K562 (cell line): ENCODE measurements around the gene FAM149B1. TPM values are rescaled to one million over a fixed set of nuclear protein-coding genes. Genes with fewer than 3 reads are reported as not detected.

Experiments
- ARHGAP35 ChIP-seq: fragments of 450-650 bp; IDR thresholded peaks from 2 replicates; pipeline ENCODE4 v1.6.1; 2018; ENCODE audit not compliant: partially characterized antibody
- ATF1 ChIP-seq, 2 experiments: fragments of 450-650 bp in 1 of 2; IDR thresholded peaks; 2 replicates each; pipeline ENCODE4 v1.6.1; 2016; ENCODE audit warnings: missing compliant biosample characterization in 1 of 2, missing genetic modification characterization in 1 of 2
- BMI1 ChIP-seq: fragments of 150-350 bp; IDR thresholded peaks from 2 replicates; pipeline ENCODE4 v1.6.1; 2014; ENCODE audit warnings: low read length
- CREBBP ChIP-seq: IDR thresholded peaks from one replicate; pipeline ENCODE4 v1.6.1; 2012; ENCODE audit warnings: low read depth, mild to moderate bottlenecking, control low read depth, inconsistent platforms, low read length
- DACH1 ChIP-seq: fragments of 450-650 bp; IDR thresholded peaks from 2 replicates; pipeline ENCODE4 v1.6.1; 2018; ENCODE audit not compliant: partially characterized antibody
- MCM3 ChIP-seq: fragments of 450-650 bp; IDR thresholded peaks from 2 replicates; pipeline ENCODE4 v1.6.1; 2016
- NFE2 ChIP-seq: IDR thresholded peaks from 2 replicates; pipeline ENCODE4 v1.6.1; 2014; ENCODE audit warnings: antibody characterized with exemption, low read depth
- POLR2H ChIP-seq: IDR thresholded peaks from 2 replicates; pipeline ENCODE4 v1.6.1; 2016; ENCODE audit warnings: missing genetic modification characterization, low read depth, mild to moderate bottlenecking, control low read depth, missing compliant biosample characterization, moderate library complexity
- PRPF4 ChIP-seq: fragments of 200-400 bp; formaldehyde crosslinking; IDR thresholded peaks from one replicate; pipeline ENCODE4 v1.6.1; 2017; ENCODE audit warnings: low read length, low read depth, mild to moderate bottlenecking; ENCODE audit not compliant: insufficient read depth, poor library complexity, severe bottlenecking
- RBM22 ChIP-seq: fragments of 200-400 bp; formaldehyde crosslinking; IDR thresholded peaks from 2 replicates; pipeline ENCODE4 v1.6.1; 2018; ENCODE audit warnings: low read length, low read depth; ENCODE audit not compliant: poor library complexity, severe bottlenecking
- SUPT5H ChIP-seq: fragments of 450-650 bp; IDR thresholded peaks from 2 replicates; pipeline ENCODE4 v1.6.1; 2016
- TEAD2 ChIP-seq: fragments of 450-650 bp; IDR thresholded peaks from 2 replicates; pipeline ENCODE4 v1.6.1; 2016; ENCODE audit warnings: missing genetic modification characterization, control low read depth, missing compliant biosample characterization
- U2AF1 ChIP-seq: fragments of 200-400 bp; formaldehyde crosslinking; optimal IDR thresholded peaks from 2 replicates; pipeline ENCODE3; 2017; ENCODE audit warnings: mild to moderate bottlenecking, low read depth, low read length, moderate library complexity
- ZC3H11A ChIP-seq: IDR thresholded peaks from 2 replicates; pipeline ENCODE4 v1.6.1; 2012; ENCODE audit warnings: low read depth, low read length, improper control_type of control experiment
- ZNF146 ChIP-seq: IDR thresholded peaks from one replicate; pipeline ENCODE4 v1.6.1; 2018; ENCODE audit warnings: missing compliant biosample characterization; ENCODE audit not compliant: unreplicated experiment
- ZNF175 ChIP-seq: fragments of 200-800 bp; sonication (Bioruptor generic); IDR thresholded peaks from 2 replicates; pipeline ENCODE4 v1.6.1; 2016; ENCODE audit warnings: low read depth, mild to moderate bottlenecking, missing genetic modification characterization, missing compliant biosample characterization
- ZNF77 ChIP-seq: fragments of 250-450 bp; sonication (Bioruptor Pico); IDR thresholded peaks from 2 replicates; pipeline ENCODE4 v1.5.0; 2020
- polyA plus RNA-seq, 8 experiments: library from polyadenylated mRNA; depleted of rRNA in 4 of 8; stranded (reverse) in 5 of 8; unstranded in 3 of 8; fragments of >200 nt; fragmentation: Nextera tagmentation in 2 of 8; fragmentation: Illumina TruSeq in 1 of 8; extraction: Ambion mirVana in 2 of 8; extraction: Trizol in 1 of 8; gene quantifications; 2 replicates each; pipeline versions ENCODE4 v1.2.1 to v1.2.3, GENCODE V29; 2011 to 2014; ENCODE audit warnings: inconsistent platforms in 1 of 8, missing spikeins in 1 of 8
- total RNA-seq, 7 experiments: library from RNA; depleted of rRNA in 6 of 7; stranded (reverse); fragments of >200 nt in 6 of 7; fragmentation: Illumina TruSeq in 2 of 7; extraction: Trizol in 2 of 7; gene quantifications; 2 replicates each; pipeline versions ENCODE4 v1.2.1 to v1.2.3, GENCODE V29; 2011 to 2021; ENCODE audit warnings: low replicate concordance in 1 of 7
- TF ChIP-seq, protein P1 (sequence below): fragments of 450-650 bp; IDR thresholded peaks from 2 replicates; pipeline ENCODE4 v1.6.1; 2016
- TF ChIP-seq, protein P2 (sequence below): fragments of 250-450 bp; sonication (Bioruptor Pico); IDR thresholded peaks from 2 replicates; pipeline ENCODE4 v1.9.0; 2021; ENCODE audit warnings: mild to moderate bottlenecking, inconsistent platforms
- TF ChIP-seq, protein P3 (sequence below), 2 experiments: fragments of 450-650 bp in 1 of 2; IDR thresholded peaks; 2 replicates each; pipeline ENCODE4 v1.6.1; 2011 to 2017; ENCODE audit warnings: low read depth in 2 of 2, antibody characterized with exemption in 1 of 2, borderline replicate concordance in 1 of 2, low read length in 1 of 2, mild to moderate bottlenecking in 1 of 2, mixed read lengths in 1 of 2; ENCODE audit not compliant: control insufficient read depth in 1 of 2
- TF ChIP-seq, protein P4 (sequence below): sonication (generic); formaldehyde crosslinking; IDR thresholded peaks from 2 replicates; pipeline ENCODE4 v1.9.0; 2022; ENCODE audit warnings: mild to moderate bottlenecking, missing genetic modification reagents
- TF ChIP-seq, protein P5 (sequence below): fragments of 250-450 bp; sonication (Bioruptor Pico); IDR thresholded peaks from 2 replicates; pipeline ENCODE4 v1.8.0; 2022; ENCODE audit warnings: moderate library complexity, mild to moderate bottlenecking, inconsistent platforms

FAM149B1 gene
- total and polyA plus RNA-seq, 9 of the 15 experiments (the other 6 are each of a cell fraction or from before 2014, with no cell fraction given): 4.2 to 18.5 (median 9.3) TPM

DNA sequence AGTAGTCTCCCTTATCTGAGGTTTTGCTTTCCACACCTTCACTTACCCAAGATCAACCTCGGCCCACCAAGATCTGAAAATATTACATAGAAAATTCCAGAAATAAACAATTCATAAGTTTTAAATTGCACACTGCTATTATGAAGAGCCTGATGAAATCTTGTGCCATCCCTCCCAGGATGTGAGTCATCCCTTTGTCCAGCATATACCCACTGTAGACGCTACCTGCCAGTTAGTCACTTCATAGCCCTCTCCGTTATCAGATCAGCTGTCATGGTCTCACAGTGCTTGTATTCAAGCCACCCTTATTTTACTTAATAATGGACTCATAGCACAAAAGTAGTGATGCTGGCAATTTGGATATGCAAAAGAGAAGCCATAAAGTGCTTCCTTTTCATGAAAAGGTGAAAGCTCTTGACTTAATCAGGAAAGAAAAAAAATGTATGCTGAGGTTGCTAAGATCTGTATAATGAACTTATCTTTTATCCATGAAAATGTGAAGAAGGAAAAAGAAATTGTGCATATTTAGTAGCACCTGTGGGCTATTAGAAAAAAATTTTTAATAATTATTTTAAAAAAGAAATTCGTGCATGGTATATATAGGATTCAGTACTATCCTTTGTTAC, 94.3 kb downstream of the FAM149B1 start (continued):
- TF ChIP-seq RBM22 (no peak), DACH1 (peak; percentile 73), MCM3 (no peak), NFE2 (0 out of 2 replicates have a peak, but pooled peaks have one; percentile 17), CREBBP (no peak), ATF1 (CRISPR knock-in tag; IDR thresholded peaks at IDR 0.05) (no peak), ATF1 (tag; IDR thresholded peaks at IDR 0.05) (0 out of 2 replicates have a peak, but pooled peaks have one; percentile 18), ZNF175 (peak; percentile 74), POLR2H (tag) (peak; percentile 61; the same call in 1 of the 2 replicates), PRPF4 (no peak), U2AF1 (no peak), ZNF77 (no peak), ZC3H11A (no peak), ZNF146 (CRISPR knock-in tag) (no peak), SUPT5H (no peak), TEAD2 (tag) (no peak), BMI1 (no peak), ARHGAP35 (no peak)
- TF ChIP-seq, protein P1, sequence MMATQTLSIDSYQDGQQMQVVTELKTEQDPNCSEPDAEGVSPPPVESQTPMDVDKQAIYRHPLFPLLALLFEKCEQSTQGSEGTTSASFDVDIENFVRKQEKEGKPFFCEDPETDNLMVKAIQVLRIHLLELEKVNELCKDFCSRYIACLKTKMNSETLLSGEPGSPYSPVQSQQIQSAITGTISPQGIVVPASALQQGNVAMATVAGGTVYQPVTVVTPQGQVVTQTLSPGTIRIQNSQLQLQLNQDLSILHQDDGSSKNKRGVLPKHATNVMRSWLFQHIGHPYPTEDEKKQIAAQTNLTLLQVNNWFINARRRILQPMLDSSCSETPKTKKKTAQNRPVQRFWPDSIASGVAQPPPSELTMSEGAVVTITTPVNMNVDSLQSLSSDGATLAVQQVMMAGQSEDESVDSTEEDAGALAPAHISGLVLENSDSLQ: peak; percentile 84
- TF ChIP-seq, protein P2, sequence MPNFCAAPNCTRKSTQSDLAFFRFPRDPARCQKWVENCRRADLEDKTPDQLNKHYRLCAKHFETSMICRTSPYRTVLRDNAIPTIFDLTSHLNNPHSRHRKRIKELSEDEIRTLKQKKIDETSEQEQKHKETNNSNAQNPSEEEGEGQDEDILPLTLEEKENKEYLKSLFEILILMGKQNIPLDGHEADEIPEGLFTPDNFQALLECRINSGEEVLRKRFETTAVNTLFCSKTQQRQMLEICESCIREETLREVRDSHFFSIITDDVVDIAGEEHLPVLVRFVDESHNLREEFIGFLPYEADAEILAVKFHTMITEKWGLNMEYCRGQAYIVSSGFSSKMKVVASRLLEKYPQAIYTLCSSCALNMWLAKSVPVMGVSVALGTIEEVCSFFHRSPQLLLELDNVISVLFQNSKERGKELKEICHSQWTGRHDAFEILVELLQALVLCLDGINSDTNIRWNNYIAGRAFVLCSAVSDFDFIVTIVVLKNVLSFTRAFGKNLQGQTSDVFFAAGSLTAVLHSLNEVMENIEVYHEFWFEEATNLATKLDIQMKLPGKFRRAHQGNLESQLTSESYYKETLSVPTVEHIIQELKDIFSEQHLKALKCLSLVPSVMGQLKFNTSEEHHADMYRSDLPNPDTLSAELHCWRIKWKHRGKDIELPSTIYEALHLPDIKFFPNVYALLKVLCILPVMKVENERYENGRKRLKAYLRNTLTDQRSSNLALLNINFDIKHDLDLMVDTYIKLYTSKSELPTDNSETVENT (CRISPR knock-in tag): no peak
- TF ChIP-seq, protein P3, sequence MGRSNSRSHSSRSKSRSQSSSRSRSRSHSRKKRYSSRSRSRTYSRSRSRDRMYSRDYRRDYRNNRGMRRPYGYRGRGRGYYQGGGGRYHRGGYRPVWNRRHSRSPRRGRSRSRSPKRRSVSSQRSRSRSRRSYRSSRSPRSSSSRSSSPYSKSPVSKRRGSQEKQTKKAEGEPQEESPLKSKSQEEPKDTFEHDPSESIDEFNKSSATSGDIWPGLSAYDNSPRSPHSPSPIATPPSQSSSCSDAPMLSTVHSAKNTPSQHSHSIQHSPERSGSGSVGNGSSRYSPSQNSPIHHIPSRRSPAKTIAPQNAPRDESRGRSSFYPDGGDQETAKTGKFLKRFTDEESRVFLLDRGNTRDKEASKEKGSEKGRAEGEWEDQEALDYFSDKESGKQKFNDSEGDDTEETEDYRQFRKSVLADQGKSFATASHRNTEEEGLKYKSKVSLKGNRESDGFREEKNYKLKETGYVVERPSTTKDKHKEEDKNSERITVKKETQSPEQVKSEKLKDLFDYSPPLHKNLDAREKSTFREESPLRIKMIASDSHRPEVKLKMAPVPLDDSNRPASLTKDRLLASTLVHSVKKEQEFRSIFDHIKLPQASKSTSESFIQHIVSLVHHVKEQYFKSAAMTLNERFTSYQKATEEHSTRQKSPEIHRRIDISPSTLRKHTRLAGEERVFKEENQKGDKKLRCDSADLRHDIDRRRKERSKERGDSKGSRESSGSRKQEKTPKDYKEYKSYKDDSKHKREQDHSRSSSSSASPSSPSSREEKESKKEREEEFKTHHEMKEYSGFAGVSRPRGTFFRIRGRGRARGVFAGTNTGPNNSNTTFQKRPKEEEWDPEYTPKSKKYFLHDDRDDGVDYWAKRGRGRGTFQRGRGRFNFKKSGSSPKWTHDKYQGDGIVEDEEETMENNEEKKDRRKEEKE (IDR thresholded peaks at IDR 0.05; ENCODE audit: borderline replicate concordance in 1 of 2, control insufficient read depth in 1 of 2, low read depth in 2 of 2, low read length in 1 of 2): no peak
- TF ChIP-seq, protein P4, sequence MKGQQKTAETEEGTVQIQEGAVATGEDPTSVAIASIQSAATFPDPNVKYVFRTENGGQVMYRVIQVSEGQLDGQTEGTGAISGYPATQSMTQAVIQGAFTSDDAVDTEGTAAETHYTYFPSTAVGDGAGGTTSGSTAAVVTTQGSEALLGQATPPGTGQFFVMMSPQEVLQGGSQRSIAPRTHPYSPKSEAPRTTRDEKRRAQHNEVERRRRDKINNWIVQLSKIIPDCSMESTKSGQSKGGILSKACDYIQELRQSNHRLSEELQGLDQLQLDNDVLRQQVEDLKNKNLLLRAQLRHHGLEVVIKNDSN (CRISPR knock-in tag): no peak
- TF ChIP-seq, protein P5, sequence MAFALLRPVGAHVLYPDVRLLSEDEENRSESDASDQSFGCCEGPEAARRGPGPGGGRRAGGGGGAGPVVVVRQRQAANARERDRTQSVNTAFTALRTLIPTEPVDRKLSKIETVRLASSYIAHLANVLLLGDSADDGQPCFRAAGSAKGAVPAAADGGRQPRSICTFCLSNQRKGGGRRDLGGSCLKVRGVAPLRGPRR (CRISPR knock-in tag): no peak
